ENCODE measurements around the gene THSD7B. TPM values are rescaled to one million over a fixed set of nuclear protein-coding genes. Genes with fewer than 3 reads are reported as not detected.

Gene THSD7B
- total RNA-seq, 1 donor from 2014 or later: 1.2 TPM

GRCh38 chr2:137115795-137116089, 350.4 kb downstream of the THSD7B start:
- H2AFZ ChIP-seq (replicated peaks): no peak overlapping the region
- no peaks in the 10 kb centered on the region for H4K20me1 ChIP-seq (ENCODE audit: low read depth)
- H3K4me3 Mint-ChIP-seq: no peak overlapping the region
- no peaks in the 10 kb centered on the region for H3K79me2 ChIP-seq (ENCODE audit: low read depth)
- H3K4me2 ChIP-seq: no peak overlapping the region
- no peak overlapping the region for H3K27ac ChIP-seq
- no peak overlapping the region for H3K27ac Mint-ChIP-seq
- H3K4me1 Mint-ChIP-seq: no peaks in the 10 kb centered on the region
- H3F3A ChIP-seq (ENCODE audit: low read depth): no peaks in the 10 kb centered on the region
- no peaks in the 10 kb centered on the region for H3K9me3 ChIP-seq (ENCODE audit: low read depth)
- no peaks in the 10 kb centered on the region for H3K9me3 Mint-ChIP-seq
- H3K36me3 ChIP-seq: no peaks in the 10 kb centered on the region
- H3K36me3 Mint-ChIP-seq: no peaks in the 10 kb centered on the region
- no peak overlapping the region for H3K4me3 ChIP-seq
- H3K9ac ChIP-seq: no peak overlapping the region
- no peak for TF ChIP-seq EZH2phosphoT487 (IDR thresholded peaks at IDR 0.05)
- TF ChIP-seq, protein P1, sequence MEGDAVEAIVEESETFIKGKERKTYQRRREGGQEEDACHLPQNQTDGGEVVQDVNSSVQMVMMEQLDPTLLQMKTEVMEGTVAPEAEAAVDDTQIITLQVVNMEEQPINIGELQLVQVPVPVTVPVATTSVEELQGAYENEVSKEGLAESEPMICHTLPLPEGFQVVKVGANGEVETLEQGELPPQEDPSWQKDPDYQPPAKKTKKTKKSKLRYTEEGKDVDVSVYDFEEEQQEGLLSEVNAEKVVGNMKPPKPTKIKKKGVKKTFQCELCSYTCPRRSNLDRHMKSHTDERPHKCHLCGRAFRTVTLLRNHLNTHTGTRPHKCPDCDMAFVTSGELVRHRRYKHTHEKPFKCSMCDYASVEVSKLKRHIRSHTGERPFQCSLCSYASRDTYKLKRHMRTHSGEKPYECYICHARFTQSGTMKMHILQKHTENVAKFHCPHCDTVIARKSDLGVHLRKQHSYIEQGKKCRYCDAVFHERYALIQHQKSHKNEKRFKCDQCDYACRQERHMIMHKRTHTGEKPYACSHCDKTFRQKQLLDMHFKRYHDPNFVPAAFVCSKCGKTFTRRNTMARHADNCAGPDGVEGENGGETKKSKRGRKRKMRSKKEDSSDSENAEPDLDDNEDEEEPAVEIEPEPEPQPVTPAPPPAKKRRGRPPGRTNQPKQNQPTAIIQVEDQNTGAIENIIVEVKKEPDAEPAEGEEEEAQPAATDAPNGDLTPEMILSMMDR (IDR thresholded peaks at IDR 0.05): no peak
- no peak for TF ChIP-seq EZH2 (IDR thresholded peaks at IDR 0.05)
- H3K27me3 ChIP-seq: no peaks in the 10 kb centered on the region
- no peaks in the 10 kb centered on the region for H3K4me1 ChIP-seq
- no peak for DNase-seq (ENCODE audit: low spot score)
- no peaks in the 10 kb centered on the region for H3K27me3 Mint-ChIP-seq (ENCODE audit: insufficient read depth, low read depth)

- Histone ChIP-seq H3K36me3 (no peaks in the 10 kb centered on the region), H3K4me1 (no peaks in the 10 kb centered on the region), H2AFZ (replicated peaks) (no peak overlapping the region), H3K27me3 (no peaks in the 10 kb centered on the region), H3F3A (ENCODE audit: low read depth) (no peaks in the 10 kb centered on the region), H3K4me2 (no peak overlapping the region), H4K20me1 (ENCODE audit: low read depth) (no peaks in the 10 kb centered on the region), H3K79me2 (ENCODE audit: low read depth) (no peaks in the 10 kb centered on the region), H3K27ac (no peak overlapping the region), H3K9me3 (ENCODE audit: low read depth) (no peaks in the 10 kb centered on the region), H3K4me3 (no peak overlapping the region), H3K9ac (no peak overlapping the region)
- Mint-ChIP-seq H3K4me3 (no peak overlapping the region), H3K9me3 (no peaks in the 10 kb centered on the region), H3K27me3 (ENCODE audit: insufficient read depth, low read depth) (peaks cover 2% of the 10 kb centered on the region), H3K4me1 (no peaks in the 10 kb centered on the region), H3K27ac (no peak overlapping the region), H3K36me3 (no peaks in the 10 kb centered on the region)
- TF ChIP-seq EZH2phosphoT487 (IDR thresholded peaks at IDR 0.05) (no peak), EZH2 (IDR thresholded peaks at IDR 0.05) (no peak)
- TF ChIP-seq, protein P1 (IDR thresholded peaks at IDR 0.05): no peak
- DNase-seq (ENCODE audit: low spot score): no peak
Measured at GRCh38 chr2:137117385-137117784, 352.0 kb downstream of the THSD7B start.

GRCh38 chr2:137118140-137118539, 352.8 kb downstream of the THSD7B start:
- Mint-ChIP-seq H3K4me1 (no peaks in the 10 kb centered on the region), H3K27ac (no peak overlapping the region), H3K4me3 (no peak overlapping the region), H3K36me3 (no peaks in the 10 kb centered on the region), H3K9me3 (no peaks in the 10 kb centered on the region), H3K27me3 (ENCODE audit: insufficient read depth, low read depth) (peaks cover 2% of the 10 kb centered on the region)
- H3K36me3 ChIP-seq: no peaks in the 10 kb centered on the region
- no peaks in the 10 kb centered on the region for H3K79me2 ChIP-seq (ENCODE audit: low read depth)
- no peak overlapping the region for H3K4me2 ChIP-seq
- H3K27ac ChIP-seq: no peak overlapping the region
- H3K4me3 ChIP-seq: no peak overlapping the region
- no peak overlapping the region for H2AFZ ChIP-seq (replicated peaks)
- no peak overlapping the region for H3K9ac ChIP-seq
- H3K9me3 ChIP-seq (ENCODE audit: low read depth): no peaks in the 10 kb centered on the region
- H4K20me1 ChIP-seq (ENCODE audit: low read depth): no peaks in the 10 kb centered on the region
- no peak for TF ChIP-seq EZH2phosphoT487 (IDR thresholded peaks at IDR 0.05)
- no peak for TF ChIP-seq EZH2 (IDR thresholded peaks at IDR 0.05)
- TF ChIP-seq, protein P1 (IDR thresholded peaks at IDR 0.05): no peak
- H3K4me1 ChIP-seq: no peaks in the 10 kb centered on the region
- no peaks in the 10 kb centered on the region for H3K27me3 ChIP-seq
- no peak for DNase-seq (ENCODE audit: low spot score)
- H3F3A ChIP-seq (ENCODE audit: low read depth): no peaks in the 10 kb centered on the region

- TF ChIP-seq EZH2phosphoT487 (IDR thresholded peaks at IDR 0.05): no peak
- no peak for TF ChIP-seq EZH2 (IDR thresholded peaks at IDR 0.05)
- TF ChIP-seq, protein P1 (IDR thresholded peaks at IDR 0.05): no peak
Measured at GRCh38 chr2:137123226-137123625, 357.9 kb downstream of the THSD7B start.

More at GRCh38 chr2:137123226-137123625, 357.9 kb downstream of the THSD7B start:
- Histone ChIP-seq H3K4me3 (no peak overlapping the region), H3K27me3 (no peaks in the 10 kb centered on the region), H3K4me2 (no peak overlapping the region), H3F3A (ENCODE audit: low read depth) (no peaks in the 10 kb centered on the region), H3K9me3 (ENCODE audit: low read depth) (no peaks in the 10 kb centered on the region), H3K27ac (no peak overlapping the region), H4K20me1 (ENCODE audit: low read depth) (no peaks in the 10 kb centered on the region), H3K4me1 (no peaks in the 10 kb centered on the region), H3K9ac (no peak overlapping the region), H2AFZ (replicated peaks) (peak overlapping the region; percentile 17), H3K79me2 (ENCODE audit: low read depth) (no peaks in the 10 kb centered on the region), H3K36me3 (no peaks in the 10 kb centered on the region)
- Mint-ChIP-seq H3K4me1 (no peaks in the 10 kb centered on the region), H3K27me3 (ENCODE audit: insufficient read depth, low read depth) (peaks cover 2% of the 10 kb centered on the region), H3K9me3 (no peaks in the 10 kb centered on the region), H3K27ac (no peak overlapping the region), H3K36me3 (no peaks in the 10 kb centered on the region), H3K4me3 (no peak overlapping the region)
- no peak for DNase-seq (ENCODE audit: low spot score)

All from neural progenitor cell (in vitro differentiated cells).